CD4-positive, alpha-beta T cell treated with Interleukin-15 for 4 hours (primary cell): Measurements from ENCODE around the gene PRKAR1B.
A peak's percentile ranks its signal among the peaks of the same experiment; 100 is the strongest.
"Not testable (repeated sequence)": the region's sequence is repeated elsewhere in the genome, so short reads cannot be mapped to it uniquely, and the experiment has no call there.

Experiments used
- DNase-seq: peaks from one replicate; pipeline ENCODE4 v3.0.0-alpha.2; 2020; ENCODE audit warnings: low spot score

Gene PRKAR1B

DNA sequence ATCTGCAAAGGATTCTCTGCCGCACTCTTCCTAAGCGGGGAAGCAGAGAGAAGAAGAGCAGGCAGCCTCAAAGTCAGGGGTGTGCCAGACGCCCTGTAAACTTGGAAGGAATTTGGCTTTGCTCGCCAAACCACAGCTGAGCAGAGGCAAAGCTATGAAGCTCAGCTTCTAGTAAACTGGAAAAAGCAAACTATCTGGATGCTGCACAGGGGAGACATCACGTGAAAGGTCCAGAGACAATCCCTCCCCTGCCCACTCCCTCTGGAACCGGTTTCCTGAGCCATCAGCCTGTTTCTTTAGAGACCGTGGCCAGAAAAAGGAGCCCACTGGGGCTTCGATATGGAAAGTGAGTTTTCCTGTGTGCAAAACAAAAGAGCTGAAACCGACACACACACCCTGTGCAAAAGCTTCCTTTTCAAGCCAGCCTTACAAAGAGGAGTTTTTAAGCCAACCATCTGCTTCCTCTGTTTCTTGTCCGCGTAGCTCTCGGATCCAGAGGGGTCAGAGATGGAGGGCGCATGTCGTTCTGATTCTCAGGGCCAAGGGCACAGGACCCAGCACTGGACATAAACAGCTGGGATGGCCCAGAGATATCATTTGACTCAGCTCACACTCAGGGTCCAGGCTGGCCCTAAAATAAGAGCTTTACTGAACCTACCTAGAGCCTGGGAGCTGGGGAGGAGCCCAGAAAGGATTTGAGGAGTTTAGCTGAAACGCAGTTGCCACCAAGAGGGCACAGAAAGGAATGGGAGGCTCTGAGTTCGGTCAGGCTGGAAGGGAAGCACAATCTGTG, 58.7 kb downstream of the PRKAR1B start:
- no peak for DNase-seq

DNA sequence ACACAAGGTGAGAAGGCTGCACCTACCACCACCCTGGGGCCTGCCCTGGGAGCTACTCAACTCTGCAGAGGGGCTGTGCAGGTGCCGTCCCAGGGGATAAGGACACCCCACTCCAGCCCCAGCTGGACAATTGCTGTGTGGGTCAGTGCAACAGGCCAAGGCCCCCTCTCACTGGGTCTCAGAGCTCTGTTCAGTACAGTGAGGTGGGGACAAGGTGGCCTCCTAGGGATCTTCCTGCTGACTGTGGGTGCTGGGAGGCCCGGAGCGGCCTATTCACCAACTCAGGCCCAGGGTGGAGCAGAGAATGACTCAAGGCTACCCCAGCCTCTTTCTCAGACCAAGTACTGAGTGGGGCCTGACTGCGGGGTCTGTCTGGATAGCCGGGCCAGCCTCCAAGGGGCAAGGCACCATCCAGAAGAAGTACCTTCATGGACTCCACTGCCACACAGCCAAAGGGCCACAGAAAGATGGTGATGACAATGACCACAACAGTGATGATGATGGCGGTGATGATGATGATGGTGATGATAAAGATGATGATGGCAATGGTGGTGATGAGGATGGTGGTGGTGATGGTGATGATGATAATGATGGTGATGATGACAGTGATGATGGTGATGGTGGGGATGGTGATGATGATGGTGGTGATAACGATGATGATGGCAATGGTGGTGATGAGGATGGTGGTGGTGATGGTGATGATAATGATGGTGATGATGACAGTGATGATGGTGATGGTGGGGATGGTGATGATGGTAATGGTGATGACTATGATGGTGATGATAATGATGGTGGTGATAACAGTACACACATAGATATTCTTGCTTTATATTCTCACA, 60.4 kb downstream of the PRKAR1B start:
- DNase-seq: no peak

DNA sequence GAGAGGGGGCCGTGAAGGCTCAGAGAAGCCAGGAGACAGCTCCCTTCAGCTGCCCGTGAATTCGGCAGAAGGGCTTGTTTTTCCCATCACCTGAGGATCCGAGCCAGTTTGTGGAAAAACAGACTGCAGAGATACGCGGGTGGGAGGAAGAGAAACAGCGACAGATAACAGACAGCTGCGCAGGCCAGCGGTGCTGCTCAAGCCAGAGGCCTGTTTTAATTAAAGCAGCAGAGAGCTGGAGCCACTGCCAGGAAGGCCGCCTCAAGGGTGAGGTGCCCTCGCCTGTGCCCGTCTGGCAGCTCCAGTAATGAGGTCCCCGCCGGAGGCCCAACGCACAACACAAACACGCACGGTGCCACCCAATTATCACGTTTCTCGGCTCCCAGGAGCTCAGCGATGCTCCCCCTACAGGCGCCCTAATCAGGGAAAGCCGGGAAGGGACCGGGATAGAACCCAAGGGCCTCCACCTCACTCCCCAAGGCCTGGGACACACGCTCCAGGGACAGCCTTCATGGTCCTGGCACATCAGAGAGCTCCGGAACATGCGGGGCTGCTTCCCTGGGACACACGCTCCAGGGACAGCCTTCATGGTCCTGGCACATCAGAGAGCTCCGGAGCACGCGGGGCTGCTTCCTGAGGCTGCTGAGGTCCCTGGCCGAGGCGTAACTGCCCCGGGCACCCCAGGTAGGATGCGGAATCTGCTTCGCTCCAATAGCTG, 61.2 kb downstream of the PRKAR1B start:
- DNase-seq: no peak

- no peak for DNase-seq
These were observed 61.9 kb downstream of the PRKAR1B start for GRCh38 chr7:664997-665735.

DNA sequence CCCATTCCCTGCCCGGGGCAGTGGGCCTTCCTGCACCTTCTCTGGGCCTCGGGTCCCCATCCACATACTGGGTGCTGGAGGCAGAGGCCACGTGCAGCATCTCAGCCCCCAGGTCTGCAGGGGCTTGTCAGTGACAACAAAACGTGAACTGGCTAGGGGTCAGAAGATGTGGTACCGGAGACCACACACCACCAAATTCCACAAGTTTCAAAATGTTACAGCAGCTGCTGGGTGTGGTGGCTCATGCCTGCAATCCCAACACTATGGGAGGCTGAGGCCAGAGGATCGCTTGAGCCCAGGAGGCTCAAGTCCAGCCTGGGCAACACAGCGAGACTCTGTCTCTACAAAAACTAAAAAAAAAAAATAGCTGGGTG, 62.7 kb downstream of the PRKAR1B start:
- DNase-seq: no peak

GRCh38 chr7:662576-662975, 64.5 kb downstream of the PRKAR1B start:
- DNase-seq: no peak

DNA sequence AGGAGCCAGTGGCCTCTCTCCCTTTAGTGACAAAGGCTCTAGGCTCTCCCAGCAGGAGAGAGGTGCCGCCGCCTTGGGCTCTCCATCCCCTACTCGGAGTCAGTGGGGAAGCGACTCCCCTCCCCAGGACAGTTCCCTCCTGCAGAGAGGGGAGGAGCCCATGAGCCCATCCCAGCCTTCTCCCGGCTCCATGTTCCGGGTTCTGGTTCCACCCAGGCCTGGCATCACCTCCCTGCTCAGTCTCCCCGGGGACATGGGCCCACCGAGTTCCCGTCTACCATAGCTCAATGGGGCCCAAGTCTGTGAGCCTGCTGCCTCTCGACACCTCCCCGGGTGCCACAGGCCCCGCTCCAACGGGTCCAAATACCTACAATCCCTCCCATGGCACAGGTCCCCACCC, 67.1 kb downstream of the PRKAR1B start:
- no peak for DNase-seq

DNA sequence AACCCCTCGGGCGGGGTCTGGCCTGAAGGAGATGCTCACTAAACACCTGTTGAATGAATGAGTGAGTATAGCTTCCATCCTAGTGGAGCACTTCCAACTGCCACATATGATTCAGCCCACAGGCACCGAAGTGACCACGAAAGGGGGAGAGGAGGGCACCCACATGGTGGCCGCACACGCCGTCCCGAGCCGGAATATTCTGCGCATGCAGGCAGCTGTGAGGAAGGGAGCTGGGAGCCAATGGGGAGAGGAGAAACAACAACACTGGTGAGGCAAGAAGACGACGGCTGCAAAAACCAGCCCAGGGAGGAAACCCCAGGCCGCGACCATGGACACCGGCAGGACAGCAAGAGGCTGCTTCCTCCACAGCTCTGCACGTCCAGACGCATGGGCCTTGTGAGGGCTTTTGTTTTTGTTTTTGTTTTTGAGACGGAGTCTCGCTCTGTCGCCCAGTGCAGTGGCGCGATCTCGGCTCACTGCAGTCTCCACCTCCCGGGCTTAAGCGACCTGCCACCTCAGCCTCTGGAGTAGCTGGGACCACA, 67.7 kb downstream of the PRKAR1B start:
- DNase-seq: no peak

DNA sequence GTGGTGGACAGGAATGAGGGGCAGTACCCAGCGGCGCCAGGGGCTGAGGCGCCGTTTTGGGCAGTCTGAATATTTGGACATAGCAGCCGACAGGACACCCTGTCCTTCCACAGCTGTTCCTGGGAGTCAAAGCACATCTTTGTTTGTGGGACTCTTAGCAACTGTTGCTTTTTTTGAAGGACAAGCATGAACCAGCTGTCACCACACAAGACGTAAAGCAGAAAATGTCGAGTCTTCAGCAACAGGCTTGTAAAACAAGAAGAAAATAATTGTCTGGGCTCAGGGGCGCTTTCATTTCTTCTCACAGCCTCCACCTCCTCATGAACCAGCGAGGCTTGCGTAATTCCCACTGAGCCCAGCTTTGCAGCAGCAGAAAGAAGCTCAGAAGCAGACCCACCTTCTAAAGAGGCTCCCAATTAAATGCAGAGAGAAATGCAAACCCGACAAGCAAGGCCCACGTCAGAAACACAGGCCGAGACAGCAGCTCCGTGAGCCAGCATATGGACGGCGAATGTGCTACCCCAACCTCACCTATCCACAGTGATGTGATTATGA, 69.4 kb downstream of the PRKAR1B start:
- no peak for DNase-seq

- not testable (repeated sequence) for DNase-seq
These were observed 70.1 kb downstream of the PRKAR1B start for GRCh38 chr7:657010-657409.

DNA sequence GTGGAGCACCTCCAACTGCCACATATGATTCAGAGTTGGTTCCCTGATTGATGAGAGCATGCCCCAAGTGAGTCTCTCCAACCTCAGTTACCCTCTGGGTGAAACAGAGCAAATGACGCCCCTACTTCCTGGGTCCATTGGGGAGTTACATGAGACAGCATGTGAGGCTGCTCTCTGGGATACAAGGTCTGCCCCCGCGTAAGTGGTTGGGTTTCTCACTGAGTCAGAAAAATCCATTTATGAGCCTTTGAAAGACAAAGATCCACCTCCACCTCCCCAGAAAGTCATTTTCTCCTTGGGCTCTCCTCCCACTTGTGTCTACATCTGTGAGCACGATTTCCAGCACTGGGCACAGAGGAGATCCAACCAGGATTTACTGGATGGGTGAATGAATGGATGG, 71.3 kb downstream of the PRKAR1B start:
- no peak for DNase-seq

GRCh38 chr7:653829-654764, 73.0 kb downstream of the PRKAR1B start:
- DNase-seq: no peak

- DNase-seq: no peak
These were observed 74.2 kb downstream of the PRKAR1B start for GRCh38 chr7:652881-653280.

DNA sequence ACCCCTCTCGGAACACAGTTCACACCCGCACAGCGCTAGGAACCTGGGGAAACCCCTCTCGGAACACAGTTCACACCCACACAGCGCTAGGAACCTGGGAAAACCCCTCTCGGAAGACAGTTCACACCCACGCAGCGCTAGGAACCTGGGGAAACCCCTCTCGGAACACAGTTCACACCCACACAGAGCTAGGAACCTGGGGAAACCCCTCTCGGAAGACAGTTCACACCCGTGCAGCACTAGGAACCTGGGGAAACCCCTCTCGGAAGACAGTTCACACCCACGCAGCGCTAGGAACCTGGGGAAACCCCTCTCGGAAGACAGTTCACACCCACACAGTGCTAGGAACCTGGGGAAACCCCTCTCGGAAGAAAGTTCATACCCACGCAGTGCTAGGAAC, 74.9 kb downstream of the PRKAR1B start:
- DNase-seq: not testable (repeated sequence)

DNA sequence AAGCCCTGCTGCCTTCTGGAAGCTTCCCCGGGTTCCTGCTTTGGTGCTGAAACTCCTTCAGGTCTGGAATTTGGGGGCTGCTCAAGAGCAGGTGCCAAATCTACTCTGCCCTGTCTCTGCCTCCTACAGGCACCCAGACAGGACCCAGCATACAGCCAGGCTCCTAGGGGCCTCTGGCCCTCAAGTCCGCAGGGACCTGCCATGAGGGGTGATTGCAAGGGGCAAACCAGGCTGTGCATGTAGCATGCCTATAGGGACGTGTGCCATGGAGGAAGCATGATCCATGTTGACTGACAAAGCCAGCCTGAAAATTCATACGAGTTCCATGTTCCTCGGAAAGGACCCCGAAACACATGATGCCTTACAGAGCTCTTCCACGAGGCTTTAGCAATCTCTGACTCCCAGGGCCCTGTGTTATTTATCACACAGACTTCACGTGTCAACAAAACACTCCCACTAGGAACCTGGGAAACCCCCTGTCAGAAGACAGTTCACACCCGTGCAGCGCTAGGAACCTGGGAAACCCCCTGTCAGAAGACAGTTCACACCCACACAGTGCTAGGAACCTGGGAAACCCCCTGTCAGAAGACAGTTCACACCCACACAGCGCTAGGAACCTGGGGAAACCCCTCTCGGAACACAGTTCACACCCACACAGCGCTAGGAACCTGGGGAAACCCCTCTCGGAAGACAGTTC, 75.9 kb downstream of the PRKAR1B start:
- peak; percentile 18 for DNase-seq

DNA sequence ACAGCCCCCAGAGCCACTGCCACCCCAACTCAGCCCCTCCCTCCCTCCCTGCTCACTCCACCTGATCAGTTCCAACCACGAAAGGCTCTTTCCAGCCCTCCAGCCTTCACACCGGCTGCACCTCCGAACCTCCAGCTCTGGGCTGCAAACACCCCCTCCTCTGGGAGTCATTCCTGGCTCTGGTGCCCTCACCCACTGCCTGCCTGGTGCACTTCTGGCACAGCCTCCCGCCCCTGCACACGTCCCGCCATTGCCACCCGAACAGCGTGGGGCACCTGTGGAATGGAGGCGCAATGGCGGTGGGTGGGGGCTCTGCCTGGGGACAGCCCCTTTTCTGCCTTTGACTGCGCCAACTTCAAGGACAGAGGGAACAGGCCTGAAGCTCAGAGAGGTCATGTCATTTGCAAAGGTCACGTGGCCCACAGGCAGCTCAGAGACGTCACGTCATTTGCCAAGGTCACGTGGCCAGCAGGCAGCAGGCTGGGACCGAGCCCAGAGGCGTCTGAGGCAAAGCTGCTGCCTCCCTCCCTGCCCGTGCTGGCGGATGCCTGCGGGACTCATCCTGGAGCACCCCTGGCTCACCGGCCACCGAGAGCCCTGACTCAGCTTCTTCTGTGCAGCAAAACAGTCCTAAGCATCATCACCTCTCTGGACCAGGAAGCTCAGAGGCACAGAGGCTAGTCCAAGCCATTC, 76.6 kb downstream of the PRKAR1B start:
- no peak for DNase-seq

DNA sequence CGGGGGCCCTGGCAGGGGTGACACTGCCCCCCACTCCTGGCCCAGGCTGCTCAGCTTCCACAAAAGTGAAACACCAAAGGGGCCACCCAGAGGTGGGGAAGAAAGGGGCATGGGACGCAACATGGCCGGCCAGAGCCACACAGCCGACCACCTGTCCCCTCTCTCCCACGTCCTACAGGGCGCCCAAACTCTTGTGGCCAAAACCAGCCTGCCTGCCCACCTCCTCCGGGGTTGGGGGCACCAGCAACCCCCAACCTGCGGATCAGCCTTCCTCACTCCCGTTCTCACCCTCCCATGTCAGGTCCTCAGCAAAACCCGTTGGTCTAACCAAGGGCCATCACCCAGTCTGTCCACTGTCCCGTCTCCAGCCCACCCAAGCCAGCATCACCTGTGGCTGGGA, 80.1 kb downstream of the PRKAR1B start:
- no peak for DNase-seq

DNA sequence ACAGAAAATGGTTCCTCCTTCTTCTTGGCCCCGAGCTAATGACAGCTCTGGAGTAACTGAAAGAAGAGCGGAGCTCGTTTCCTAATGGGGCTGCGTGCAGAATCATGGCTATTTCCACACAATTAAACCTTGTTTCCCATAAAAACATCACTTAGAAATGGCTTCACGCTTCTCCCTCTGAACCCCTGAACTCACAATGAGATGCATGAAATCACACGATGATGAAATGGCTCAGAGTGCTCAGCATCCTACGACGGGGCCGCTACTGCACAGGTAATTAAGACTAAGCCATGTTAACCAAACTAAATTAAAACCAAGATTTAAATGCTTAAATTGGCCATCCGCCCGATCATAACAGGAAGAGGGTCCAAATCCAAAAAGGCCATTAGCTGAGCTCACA, 80.6 kb downstream of the PRKAR1B start:
- DNase-seq: no peak

DNA sequence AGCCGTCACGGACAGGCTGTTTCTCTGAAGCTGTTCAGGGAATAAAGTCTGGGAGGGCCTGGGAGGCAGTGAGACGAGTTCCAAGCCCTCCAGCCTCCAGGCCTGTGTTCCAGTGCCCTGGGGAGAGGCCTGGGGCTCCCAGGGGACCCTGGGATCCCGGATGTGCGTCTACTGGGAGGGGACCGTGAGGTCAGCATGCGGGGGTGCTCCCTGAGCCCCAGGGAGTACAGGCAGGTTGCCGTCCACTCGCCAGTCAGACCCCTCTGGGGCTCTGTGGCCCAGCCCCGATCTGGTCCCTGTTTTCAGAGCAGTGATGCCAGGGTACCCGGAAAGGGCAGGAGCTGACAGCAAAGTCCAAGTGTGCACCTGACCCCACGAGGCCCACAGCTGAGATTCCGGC, 81.5 kb downstream of the PRKAR1B start:
- DNase-seq: no peak
